HEK293T (cell line): ENCODE data around the gene KREMEN2.

Source experiments
- ARNT ChIP-seq: fragments of 450-650 bp; IDR thresholded peaks from 2 replicates; pipeline ENCODE4 v1.6.1; 2017; ENCODE audit warnings: mild to moderate bottlenecking
- BHLHE40 ChIP-seq: fragments of 450-650 bp; IDR thresholded peaks from 2 replicates; pipeline ENCODE4 v1.6.1; 2016; ENCODE audit warnings: mild to moderate bottlenecking, moderate library complexity, borderline replicate concordance
- ELF4 ChIP-seq: fragments of 450-650 bp; IDR thresholded peaks from 2 replicates; pipeline ENCODE4 v1.6.1; 2017; ENCODE audit warnings: antibody characterized with exemption
- FOXA1 ChIP-seq: fragments of 450-650 bp; IDR thresholded peaks from 2 replicates; pipeline ENCODE4 v1.6.1; 2016; ENCODE audit warnings: mild to moderate bottlenecking
- FOXK2 ChIP-seq: fragments of 450-650 bp; IDR thresholded peaks from 2 replicates; pipeline ENCODE4 v1.6.1; 2016; ENCODE audit warnings: mild to moderate bottlenecking
- FOXM1 ChIP-seq: fragments of 450-650 bp; IDR thresholded peaks from 2 replicates; pipeline ENCODE4 v1.6.1; 2017; ENCODE audit warnings: mild to moderate bottlenecking, borderline replicate concordance
- L3MBTL2 ChIP-seq: fragments of 450-650 bp; conservative IDR thresholded peaks from 2 replicates; pipeline ENCODE4 v1.6.1; 2016; ENCODE audit warnings: mild to moderate bottlenecking
- LEF1 ChIP-seq: fragments of 450-650 bp; IDR thresholded peaks from 2 replicates; pipeline ENCODE4 v1.6.1; 2017; ENCODE audit warnings: mild to moderate bottlenecking, borderline replicate concordance
- NFRKB ChIP-seq: fragments of 450-650 bp; IDR thresholded peaks from 2 replicates; pipeline ENCODE4 v1.6.1; 2016; ENCODE audit warnings: mild to moderate bottlenecking, moderate library complexity
- PKNOX1 ChIP-seq: fragments of 450-650 bp; IDR thresholded peaks from 2 replicates; pipeline ENCODE4 v1.6.1; 2016
- SP1 ChIP-seq: fragments of 450-650 bp; IDR thresholded peaks from 2 replicates; pipeline ENCODE4 v1.6.1; 2017
- SUZ12 ChIP-seq: fragments of 450-650 bp; IDR thresholded peaks from 2 replicates; pipeline ENCODE4 v1.6.1; 2016; ENCODE audit warnings: mild to moderate bottlenecking
- TARDBP ChIP-seq: fragments of 450-650 bp; IDR thresholded peaks from 2 replicates; pipeline ENCODE4 v1.6.1; 2016
- ZNF384 ChIP-seq: fragments of 450-650 bp; IDR thresholded peaks from 2 replicates; pipeline ENCODE4 v1.6.1; 2016

DNA sequence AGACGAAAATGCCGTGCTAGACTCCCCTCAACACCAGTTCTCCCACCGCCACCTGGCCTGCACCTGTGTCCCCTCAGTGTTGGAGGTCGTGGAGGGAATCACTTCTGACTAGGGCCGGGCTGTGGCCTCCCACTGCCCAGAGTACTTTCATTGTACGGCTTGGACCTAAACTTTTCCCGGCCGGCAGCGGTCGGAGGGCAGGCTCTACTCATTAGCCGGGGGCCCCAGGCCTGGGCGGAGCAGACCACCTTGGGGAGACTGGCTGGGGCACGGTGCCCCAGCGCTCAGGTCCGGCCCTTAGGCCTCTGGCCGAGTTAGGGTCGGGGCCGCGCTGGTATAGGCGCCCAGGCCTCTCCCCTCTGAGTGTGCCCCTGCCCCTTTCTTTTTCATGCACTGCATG is 53.3 kb downstream of the KREMEN2 start:
- TF ChIP-seq ARNT: no peak
- TF ChIP-seq TARDBP: no peak
- TF ChIP-seq ELF4: no peak
- no peak for TF ChIP-seq BHLHE40
- no peak for TF ChIP-seq FOXK2
- TF ChIP-seq ZNF384: no peak
- no peak for TF ChIP-seq SP1
- no peak for TF ChIP-seq SUZ12
- TF ChIP-seq LEF1: no peak
- TF ChIP-seq FOXA1: no peak
- TF ChIP-seq L3MBTL2: no peak
- TF ChIP-seq PKNOX1: no peak
- no peak for TF ChIP-seq NFRKB
- TF ChIP-seq FOXM1: no peak
